Keratinocyte (primary cell): ENCODE results near the gene TOLLIP. TPM values are rescaled to one million over a fixed set of nuclear protein-coding genes. Genes with fewer than 3 reads are reported as not detected.

Source experiments
- DNase-seq: peaks from one replicate; pipeline ENCODE4 v3.0.0-alpha.2; 2011; ENCODE audit warnings: low read depth, missing footprints, low spot score
- FAIRE-seq: peaks from 2 replicates; lab custom pipeline; 2011; peaks lifted over from hg19 to GRCh38; lab: Jason Lieb, UNC
- H2AFZ ChIP-seq: 2 replicates; pipeline ENCODE4 v1.6.0; 2012; ENCODE audit warnings: low read length, control low read depth, inconsistent platforms; ENCODE audit not compliant: control insufficient read depth
- H3K27ac ChIP-seq: 2 replicates; pipeline ENCODE4 v1.5.1; 2011; ENCODE audit warnings: low read length; ENCODE audit not compliant: control insufficient read depth, insufficient read depth
- H3K27me3 ChIP-seq: 3 replicates; pipeline ENCODE4 v1.6.0; 2011; ENCODE audit warnings: low read length; ENCODE audit not compliant: control insufficient read depth, insufficient read depth; ENCODE audit errors: extremely low read depth
- H3K36me3 ChIP-seq, 2 experiments: 2 replicates in 1 of 2; 3 replicates in 1 of 2; pipeline ENCODE4 v1.5.1; 2011; ENCODE audit warnings: low read length in 2 of 2, mild to moderate bottlenecking in 1 of 2; ENCODE audit not compliant: control insufficient read depth in 2 of 2, insufficient read depth in 2 of 2; ENCODE audit errors: extremely low read depth in 1 of 2
- H3K4me1 ChIP-seq: 3 replicates; pipeline ENCODE4 v1.5.1; 2011; ENCODE audit warnings: low read length; ENCODE audit not compliant: control insufficient read depth, insufficient read depth; ENCODE audit errors: extremely low read depth
- H3K4me2 ChIP-seq: 3 replicates; pipeline ENCODE4 v1.6.0; 2011; ENCODE audit warnings: low read depth, low read length; ENCODE audit not compliant: control insufficient read depth, insufficient read depth; ENCODE audit errors: extremely low read depth
- H3K4me3 ChIP-seq, 3 experiments: fragments of 200-600 bp in 1 of 3; sonication (generic) in 1 of 3; 2 replicates in 2 of 3; 3 replicates in 1 of 3; pipeline ENCODE4 v1.5.1; 2011 to 2016; ENCODE audit warnings: low read length in 3 of 3, mild to moderate bottlenecking in 3 of 3, control low read depth in 2 of 3, inconsistent platforms in 1 of 3, low read depth in 1 of 3, mixed read lengths in 1 of 3, mixed run types in 1 of 3, moderate library complexity in 1 of 3; ENCODE audit not compliant: control insufficient read depth in 2 of 3, insufficient read depth in 2 of 3; ENCODE audit errors: extremely low read depth in 1 of 3
- H3K79me2 ChIP-seq: 2 replicates; pipeline ENCODE4 v1.6.0; 2012; ENCODE audit warnings: low read length; ENCODE audit not compliant: control insufficient read depth, insufficient read depth
- H3K9ac ChIP-seq: 3 replicates; pipeline ENCODE4 v1.6.0; 2011; ENCODE audit warnings: low read length; ENCODE audit not compliant: control insufficient read depth, insufficient read depth; ENCODE audit errors: extremely low read depth
- H3K9me1 ChIP-seq: 3 replicates; pipeline ENCODE4 v1.6.0; 2011; ENCODE audit warnings: low read length; ENCODE audit not compliant: control insufficient read depth, insufficient read depth; ENCODE audit errors: extremely low read depth
- H3K9me3 ChIP-seq: 2 replicates; pipeline ENCODE4 v1.5.1; 2012; ENCODE audit warnings: low read depth, low read length; ENCODE audit not compliant: control insufficient read depth
- H4K20me1 ChIP-seq: 3 replicates; pipeline ENCODE4 v1.6.0; 2011; ENCODE audit warnings: low read length; ENCODE audit not compliant: control insufficient read depth, insufficient read depth; ENCODE audit errors: extremely low read depth
- CTCF ChIP-seq, 3 experiments: IDR thresholded peaks in 1 of 3; conservative IDR thresholded peaks in 1 of 3; optimal IDR thresholded peaks in 1 of 3; 2 replicates in 2 of 3; 3 replicates in 1 of 3; pipeline versions ENCODE3 to v1.5.1; 2011; ENCODE audit warnings: low read length in 3 of 3, mild to moderate bottlenecking in 3 of 3, moderate library complexity in 2 of 3, control low read depth in 1 of 3, inconsistent platforms in 1 of 3; ENCODE audit not compliant: insufficient read depth in 2 of 3; ENCODE audit errors: extremely low read depth in 1 of 3
- EZH2 ChIP-seq: IDR thresholded peaks from one replicate; pipeline ENCODE4 v1.6.1; 2012; ENCODE audit warnings: inconsistent platforms, mild to moderate bottlenecking, low read length, moderate library complexity
- dilution Hi-C: fragments of 300-500 bp; cut with MboI; formaldehyde crosslinking; loops from one replicate; pipeline ENCODE4 v1.7.0; 2020; ENCODE audit warnings: low sequenced_read_pairs; ENCODE audit not compliant: extremely low pct_ligation_motif_present
- polyA plus RNA-seq, 5 experiments: library from polyadenylated mRNA; depleted of rRNA in 3 of 5; stranded (reverse) in 3 of 5; stranded (forward) in 1 of 5; unstranded in 1 of 5; fragments of >200 nt; gene quantifications; 1 replicate in 1 of 5; 2 replicates in 3 of 5; 3 replicates in 1 of 5; pipeline versions ENCODE4 v1.2.1 to v1.2.3, GENCODE V29; 2011 to 2012; ENCODE audit warnings: missing spikeins in 2 of 5, low read depth in 1 of 5, low replicate concordance in 1 of 5

Gene TOLLIP
- polyA plus RNA-seq, 1 donor (not counting 4 experiments of a cell fraction or from before 2014, with no cell fraction given), result 40.2 TPM

- dilution Hi-C loops, result no loop called here
- no peak overlapping the region for H3K4me2 ChIP-seq
- H3K4me3 ChIP-seq, result no peak overlapping the region
- peaks cover 15% of the 10 kb centered on the region for H4K20me1 ChIP-seq
- no peak overlapping the region for H2AFZ ChIP-seq
- H3K9me3 ChIP-seq, result no peaks in the 10 kb centered on the region
- no peak overlapping the region for H3K27ac ChIP-seq
- DNase-seq, result no peak
- no peak for TF ChIP-seq CTCF (optimal IDR thresholded peaks at IDR 0.05 in 1 of 3, IDR thresholded peaks at IDR 0.05 in 1 of 3, conservative IDR thresholded peaks at IDR 0.05 in 1 of 3; ENCODE audit: extremely low read depth in 1 of 3, insufficient read depth in 2 of 3, low read length in 3 of 3)
- TF ChIP-seq EZH2, result no peak
- no peaks in the 10 kb centered on the region for H3K9me1 ChIP-seq
- no peak for FAIRE-seq
- H3K79me2 ChIP-seq, result peaks cover 46% of the 10 kb centered on the region
- peaks cover 8% of the 10 kb centered on the region for H3K4me1 ChIP-seq
- H3K9ac ChIP-seq, result no peak overlapping the region
- H3K36me3 ChIP-seq, result peaks cover 20 to 59% of the 10 kb centered on the region in 2 experiments
- no peaks in the 10 kb centered on the region for H3K27me3 ChIP-seq
Measured at GRCh38 chr11:1288426-1289151, 20.8 kb downstream of the TOLLIP start.

- H3K27me3 ChIP-seq, result no peaks in the 10 kb centered on the region
- peaks cover 39% of the 10 kb centered on the region for H3K79me2 ChIP-seq
- H2AFZ ChIP-seq, result no peak overlapping the region
- H4K20me1 ChIP-seq, result peaks cover 15% of the 10 kb centered on the region
- H3K9me1 ChIP-seq, result no peaks in the 10 kb centered on the region
- FAIRE-seq (no peak), DNase-seq (no peak)
- no peak for TF ChIP-seq EZH2
- H3K4me1 ChIP-seq, result peaks cover 8% of the 10 kb centered on the region
- no peak overlapping the region for H3K27ac ChIP-seq
- no peak overlapping the region for H3K4me2 ChIP-seq
- H3K36me3 ChIP-seq, result peaks cover 26 to 59% of the 10 kb centered on the region in 2 experiments
- no peaks in the 10 kb centered on the region for H3K9me3 ChIP-seq
- H3K9ac ChIP-seq, result no peak overlapping the region
- H3K4me3 ChIP-seq, result no peak overlapping the region
- dilution Hi-C loops, result no loop called here
Measured at GRCh38 chr11:1287928-1288327, 21.5 kb downstream of the TOLLIP start.
